ENCODE measurements around the gene ADCK1. TPM values are rescaled to one million over a fixed set of nuclear protein-coding genes. Genes with fewer than 3 reads are reported as not detected.

ADCK1 gene
- total RNA-seq, 2 donors from 2014 or later = 7.4 to 12.1 TPM

DNA sequence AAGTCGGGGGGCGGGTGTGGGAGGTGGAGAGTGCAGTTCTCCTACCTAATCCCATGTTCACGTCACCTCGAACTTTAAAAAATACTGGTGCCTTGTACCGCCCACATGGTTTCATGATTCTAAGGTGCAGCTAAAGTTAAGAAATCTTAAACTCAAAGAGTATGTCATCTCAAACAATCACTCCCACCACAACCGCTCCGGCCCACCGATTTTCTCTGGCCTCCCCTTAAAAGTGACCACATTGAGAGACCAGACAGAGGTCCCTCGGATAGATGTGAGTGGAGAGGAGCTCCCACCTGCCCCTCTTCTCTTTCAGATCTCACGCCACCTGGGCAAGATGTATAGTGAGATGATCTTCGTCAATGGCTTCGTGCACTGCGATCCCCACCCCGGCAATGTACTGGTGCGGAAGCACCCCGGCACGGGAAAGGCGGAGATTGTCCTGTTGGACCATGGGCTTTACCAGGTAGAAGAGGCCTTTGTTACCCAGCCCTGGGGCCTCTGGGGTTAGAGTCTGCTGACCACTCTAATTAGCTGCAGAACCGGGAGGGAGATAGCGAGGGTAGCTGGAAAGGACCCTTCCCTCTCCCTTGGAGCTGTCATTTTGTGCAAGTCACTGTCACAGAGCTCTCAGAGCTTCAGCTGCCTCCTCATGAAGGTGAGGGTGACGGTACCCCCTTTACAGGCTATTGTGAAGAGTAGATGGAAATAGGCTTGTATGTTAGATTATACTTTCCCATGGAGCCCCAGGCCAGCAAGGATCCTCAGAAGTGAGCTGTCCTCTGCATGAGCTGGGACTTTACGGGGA, 124.4 kb downstream of the ADCK1 start:
- no peak overlapping the region for H3K9ac ChIP-seq (ENCODE audit: low read depth in 2 of 2, low read length in 2 of 2)
- no peaks in the 10 kb centered on the region for H3K4me1 ChIP-seq
- H3K27ac ChIP-seq = no peak overlapping the region
- no peaks in the 10 kb centered on the region for H3K36me3 ChIP-seq
- H3K27me3 ChIP-seq = no peaks in the 10 kb centered on the region
- H3K9me3 ChIP-seq = no peaks in the 10 kb centered on the region
- no peak for DNase-seq
- intact Hi-C loops (cut with DNase I) = no loop called here
- no peak overlapping the region for H3K4me3 ChIP-seq
- no peak for TF ChIP-seq CTCF (IDR thresholded peaks at IDR 0.05)

DNA sequence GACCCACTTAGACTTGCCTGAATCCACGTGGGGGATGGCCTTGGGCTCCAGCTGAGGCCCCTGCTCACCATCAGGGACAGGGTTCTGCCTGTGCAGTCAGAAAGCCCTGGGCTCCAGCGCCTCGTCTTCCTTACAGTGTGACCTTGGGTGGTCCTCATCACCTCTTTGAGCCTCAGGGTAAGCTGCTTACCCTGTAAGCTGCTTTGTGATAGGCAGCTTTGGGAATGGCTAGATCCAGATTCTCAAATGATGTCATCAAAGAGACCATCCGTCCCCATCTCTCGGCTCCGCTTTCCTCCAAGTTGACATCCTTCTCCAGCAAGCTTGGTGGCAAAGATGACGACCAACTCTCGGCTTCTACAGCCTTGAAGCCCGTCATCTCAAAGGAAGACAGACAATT, 127.0 kb downstream of the ADCK1 start:
- Histone ChIP-seq H3K36me3 (no peaks in the 10 kb centered on the region), H3K9ac (ENCODE audit: low read depth in 2 of 2, low read length in 2 of 2) (no peak overlapping the region), H3K27me3 (no peaks in the 10 kb centered on the region), H3K4me3 (no peak overlapping the region), H3K4me1 (no peaks in the 10 kb centered on the region), H3K9me3 (no peaks in the 10 kb centered on the region), H3K27ac (no peak overlapping the region)
- no peak for TF ChIP-seq CTCF (IDR thresholded peaks at IDR 0.05)
- intact Hi-C loops (cut with DNase I) = no loop called here
- DNase-seq = no peak

DNA sequence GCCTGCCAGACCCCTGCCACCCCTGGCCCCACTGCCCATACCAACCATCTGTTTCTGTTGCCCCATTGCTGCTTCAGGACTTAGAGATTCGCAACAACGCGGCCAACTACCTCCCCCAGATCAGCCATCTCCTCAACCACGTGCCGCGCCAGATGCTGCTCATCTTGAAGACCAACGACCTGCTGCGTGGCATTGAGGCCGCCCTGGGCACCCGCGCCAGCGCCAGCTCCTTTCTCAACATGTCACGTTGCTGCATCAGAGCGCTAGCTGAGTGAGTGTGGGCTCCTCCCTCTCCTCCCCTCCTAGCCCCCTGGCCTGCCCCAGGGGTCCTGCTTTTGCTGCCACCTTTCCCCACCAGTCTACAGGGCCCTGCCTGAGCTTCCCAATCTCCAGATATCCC, 131.5 kb downstream of the ADCK1 start:
- H3K4me3 ChIP-seq = no peak overlapping the region
- no peaks in the 10 kb centered on the region for H3K36me3 ChIP-seq
- no peak overlapping the region for H3K27ac ChIP-seq
- H3K27me3 ChIP-seq = no peaks in the 10 kb centered on the region
- H3K4me1 ChIP-seq = no peaks in the 10 kb centered on the region
- TF ChIP-seq CTCF (IDR thresholded peaks at IDR 0.05) = no peak
- no peak for DNase-seq
- intact Hi-C loops (cut with DNase I) = no loop called here
- H3K9ac ChIP-seq (ENCODE audit: low read depth in 2 of 2, low read length in 2 of 2) = no peak overlapping the region
- no peaks in the 10 kb centered on the region for H3K9me3 ChIP-seq

DNA sequence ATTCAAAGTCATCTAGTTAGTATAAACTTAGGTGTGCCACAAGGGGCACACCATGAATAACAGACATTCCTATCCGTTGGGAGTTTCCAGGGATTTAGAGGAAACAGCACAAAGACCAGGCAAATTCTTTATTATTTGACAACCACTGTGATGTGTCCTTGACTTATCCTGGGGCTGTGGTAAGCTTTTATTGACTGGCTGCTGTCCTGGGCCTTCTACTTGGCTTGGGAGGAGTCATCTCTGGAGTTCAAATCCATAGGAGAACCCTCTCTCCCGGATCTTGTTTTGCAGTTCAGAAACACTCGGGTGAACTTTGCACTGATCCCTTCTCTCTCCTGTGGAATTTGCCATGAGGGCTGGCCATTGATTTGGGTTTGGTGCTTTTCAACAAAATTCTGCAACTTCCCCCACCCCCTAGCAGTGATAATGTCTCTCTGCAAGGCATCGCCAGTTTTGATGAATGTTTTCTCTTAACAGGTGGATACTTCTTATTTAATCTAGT, 136.3 kb downstream of the ADCK1 start:
- DNase-seq = no peak
- Histone ChIP-seq H3K4me3 (no peak overlapping the region), H3K4me1 (no peaks in the 10 kb centered on the region), H3K9ac (ENCODE audit: low read depth in 2 of 2, low read length in 2 of 2) (no peak overlapping the region), H3K36me3 (no peaks in the 10 kb centered on the region), H3K27me3 (no peaks in the 10 kb centered on the region), H3K27ac (no peak overlapping the region), H3K9me3 (no peaks in the 10 kb centered on the region)
- intact Hi-C loops (cut with DNase I) = no loop called here
- TF ChIP-seq CTCF (IDR thresholded peaks at IDR 0.05) = no peak

DNA sequence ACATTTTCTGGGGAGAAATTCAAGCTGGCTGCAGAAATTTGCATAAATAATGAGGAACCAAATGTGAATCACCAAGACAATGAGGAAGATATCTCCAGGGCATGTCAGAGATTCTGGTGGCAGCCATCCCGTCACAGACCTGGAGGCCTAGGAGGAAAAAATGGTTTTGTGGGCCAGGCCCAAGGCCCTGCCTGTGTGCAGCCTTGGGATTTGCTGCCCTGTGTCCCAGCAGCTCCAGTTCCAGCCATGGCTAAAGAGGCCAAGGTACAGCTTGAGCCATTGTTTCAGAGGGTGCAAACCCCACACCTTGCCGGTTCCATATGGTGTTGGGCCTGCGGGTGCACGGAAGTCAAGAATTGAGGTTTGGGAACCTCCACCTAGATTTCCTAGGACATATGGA, 147.5 kb downstream of the ADCK1 start:
- H3K4me3 ChIP-seq = no peak overlapping the region
- no peaks in the 10 kb centered on the region for H3K36me3 ChIP-seq
- no peak for TF ChIP-seq CTCF (IDR thresholded peaks at IDR 0.05)
- no peak for DNase-seq
- no peaks in the 10 kb centered on the region for H3K9me3 ChIP-seq
- H3K27me3 ChIP-seq = no peaks in the 10 kb centered on the region
- intact Hi-C loops (cut with DNase I) = no loop called here
- no peak overlapping the region for H3K27ac ChIP-seq
- no peak overlapping the region for H3K9ac ChIP-seq (ENCODE audit: low read depth in 2 of 2, low read length in 2 of 2)
- H3K4me1 ChIP-seq = no peaks in the 10 kb centered on the region
